ENCODE results near the gene CHRNB4.
A peak's percentile ranks its signal among the peaks of the same experiment; 100 is the strongest.

The CHRNB4 gene

GRCh38 chr15:78624651-78625590 lies 16.1 kb downstream of the CHRNB4 start:
- H3K36me3 ChIP-seq (ENCODE audit: control insufficient read depth in 1 of 2, insufficient read depth in 2 of 2, low read depth in 1 of 2, low read length in 2 of 2): no peaks in the 10 kb centered on the region
- no peak overlapping the region for H2BK5ac ChIP-seq (ENCODE audit: low read depth, low read length, poor library complexity, severe bottlenecking)
- H4K8ac ChIP-seq (ENCODE audit: low read length): no peak overlapping the region
- 82% methylated on average over 16 of the region's 17 CpGs for WGBS
- peaks cover 68 to 95% of the 10 kb centered on the region in 2 experiments for H3K27me3 ChIP-seq (ENCODE audit: control insufficient read depth in 1 of 2, insufficient read depth in 1 of 2, low read length in 2 of 2)
- no peak overlapping the region for H3K4me3 ChIP-seq (ENCODE audit: insufficient read depth in 1 of 2, low read depth in 1 of 2, low read length in 2 of 2)
- no peak overlapping the region for H2AK5ac ChIP-seq (ENCODE audit: low read length, severe bottlenecking)
- no peak overlapping the region for H3K23ac ChIP-seq (ENCODE audit: low read length in 2 of 2)
- no peak overlapping the region for H3K9ac ChIP-seq (ENCODE audit: low read length)
- no peak overlapping the region for H3K18ac ChIP-seq (ENCODE audit: low read depth in 1 of 2, low read length in 2 of 2)
- no peak overlapping the region for H2BK120ac ChIP-seq (ENCODE audit: low read depth, low read length)
- H3K4me2 ChIP-seq (ENCODE audit: low read length, poor library complexity, severe bottlenecking): no peak overlapping the region
- no peak for DNase-seq
- no peak overlapping the region for H2BK12ac ChIP-seq (ENCODE audit: low read length in 2 of 2)
- no peak overlapping the region for H2BK15ac ChIP-seq (ENCODE audit: low read depth, poor library complexity, severe bottlenecking)
- no peak overlapping the region for H3K27ac ChIP-seq (ENCODE audit: low read length, poor library complexity, severe bottlenecking)
- H4K91ac ChIP-seq (ENCODE audit: low read length): no peak overlapping the region
- no peak overlapping the region for H3K4ac ChIP-seq (ENCODE audit: low read depth in 1 of 2, low read length in 2 of 2)
- H3K14ac ChIP-seq (ENCODE audit: low read length in 2 of 2): no peak overlapping the region
- no peak overlapping the region for H2AFZ ChIP-seq (ENCODE audit: low read depth, low read length)
- no peaks in the 10 kb centered on the region for H3K79me1 ChIP-seq (replicated peaks; ENCODE audit: low read length, poor library complexity, severe bottlenecking)
- H3K9me3 ChIP-seq (ENCODE audit: control insufficient read depth, low read length): no peaks in the 10 kb centered on the region
- peaks cover 12% of the 10 kb centered on the region for H3K4me1 ChIP-seq (ENCODE audit: control insufficient read depth, insufficient read depth, low read depth, low read length)

DNA sequence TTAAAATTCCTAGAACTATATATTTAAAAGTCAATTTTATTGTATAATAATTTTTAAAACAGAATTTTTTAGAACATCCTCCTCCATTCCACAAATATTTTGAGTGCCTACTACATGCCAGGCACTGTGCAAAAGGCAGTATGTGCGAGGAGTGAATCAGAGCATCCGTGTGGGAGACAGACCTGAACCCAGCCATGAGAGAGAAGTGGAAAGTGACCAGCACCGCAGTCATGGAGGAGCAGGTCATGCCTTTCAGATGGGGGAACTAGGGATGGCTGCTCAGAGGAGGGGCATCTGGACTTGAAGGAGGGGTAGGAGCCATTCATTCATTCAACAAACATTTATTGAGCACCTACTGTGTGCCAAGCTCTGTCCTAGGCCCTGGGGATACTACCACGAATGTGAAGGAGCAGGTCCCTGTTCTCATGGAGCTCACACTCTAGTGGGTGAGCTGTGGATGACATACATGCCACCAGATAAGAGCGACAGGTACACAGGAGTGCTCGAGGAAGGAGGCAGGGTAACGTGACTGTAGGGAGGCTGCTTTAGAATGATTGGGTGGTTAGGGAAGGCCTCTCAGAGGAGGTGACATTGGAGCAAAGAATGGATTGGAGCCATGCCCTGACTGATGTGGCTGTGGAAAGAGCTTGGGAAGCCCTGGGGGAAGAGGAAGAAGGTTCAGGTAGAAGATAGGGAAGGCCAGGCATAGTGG lies 17.1 kb downstream of the CHRNB4 start:
- Histone ChIP-seq H2AK5ac (ENCODE audit: low read length, severe bottlenecking) (no peak overlapping the region), H3K4ac (ENCODE audit: low read depth in 1 of 2, low read length in 2 of 2) (no peak overlapping the region), H2AFZ (ENCODE audit: low read depth, low read length) (no peak overlapping the region), H3K4me2 (ENCODE audit: low read length, poor library complexity, severe bottlenecking) (no peak overlapping the region), H2BK15ac (ENCODE audit: low read depth, poor library complexity, severe bottlenecking) (no peak overlapping the region), H3K36me3 (ENCODE audit: control insufficient read depth in 1 of 2, insufficient read depth in 2 of 2, low read depth in 1 of 2, low read length in 2 of 2) (no peaks in the 10 kb centered on the region), H3K14ac (ENCODE audit: low read length in 2 of 2) (no peak overlapping the region), H3K9ac (ENCODE audit: low read length) (no peak overlapping the region), H2BK12ac (ENCODE audit: low read length in 2 of 2) (no peak overlapping the region), H3K23ac (ENCODE audit: low read length in 2 of 2) (no peak overlapping the region), H3K4me3 (ENCODE audit: insufficient read depth in 1 of 2, low read depth in 1 of 2, low read length in 2 of 2) (no peak overlapping the region), H2BK120ac (ENCODE audit: low read depth, low read length) (no peak overlapping the region), H3K27ac (ENCODE audit: low read length, poor library complexity, severe bottlenecking) (no peak overlapping the region), H2BK5ac (ENCODE audit: low read depth, low read length, poor library complexity, severe bottlenecking) (no peak overlapping the region), H3K9me3 (ENCODE audit: control insufficient read depth, low read length) (no peaks in the 10 kb centered on the region), H3K27me3 (ENCODE audit: control insufficient read depth in 1 of 2, insufficient read depth in 1 of 2, low read length in 2 of 2) (peaks cover 74 to 97% of the 10 kb centered on the region in 2 experiments), H3K18ac (ENCODE audit: low read depth in 1 of 2, low read length in 2 of 2) (no peak overlapping the region), H3K79me1 (replicated peaks; ENCODE audit: low read length, poor library complexity, severe bottlenecking) (no peaks in the 10 kb centered on the region), H4K91ac (ENCODE audit: low read length) (no peak overlapping the region), H3K4me1 (ENCODE audit: control insufficient read depth, insufficient read depth, low read depth, low read length) (peaks cover 14% of the 10 kb centered on the region), H4K8ac (ENCODE audit: low read length) (no peak overlapping the region)
- 86% methylated on average over 6 of the region's 7 CpGs for WGBS
- no peak for DNase-seq

DNA sequence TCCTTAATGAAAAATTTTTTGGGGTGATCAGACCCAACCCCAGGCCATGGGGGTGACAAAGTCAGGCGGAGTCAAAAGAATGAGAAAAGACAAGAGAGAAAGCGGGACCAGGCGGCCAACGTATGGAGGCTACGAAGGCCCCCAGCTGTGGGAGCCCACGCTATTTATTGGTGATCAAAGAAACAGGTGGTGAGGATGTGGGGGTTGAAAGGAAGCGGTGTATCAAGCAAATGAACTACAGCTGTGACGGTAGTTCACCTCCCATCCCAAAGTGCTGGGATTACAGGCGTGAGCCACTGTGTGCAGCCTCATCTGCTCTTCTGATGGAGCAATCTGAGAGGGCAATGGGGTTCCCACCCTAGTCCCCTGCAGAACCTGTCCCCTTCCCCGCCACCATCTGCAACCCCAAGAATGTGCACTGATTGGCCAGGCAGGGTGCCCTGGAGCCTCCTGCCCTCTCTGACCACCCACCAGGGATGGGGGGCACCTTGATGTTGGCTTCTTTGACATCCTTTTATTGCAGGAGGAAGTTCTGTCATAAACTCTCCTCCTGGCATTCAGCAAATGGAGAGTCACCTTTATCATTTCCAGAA lies 19.1 kb downstream of the CHRNB4 start:
- H3K9ac ChIP-seq (ENCODE audit: low read length): no peak overlapping the region
- no peaks in the 10 kb centered on the region for H3K36me3 ChIP-seq (ENCODE audit: control insufficient read depth in 1 of 2, insufficient read depth in 2 of 2, low read depth in 1 of 2, low read length in 2 of 2)
- H4K8ac ChIP-seq (ENCODE audit: low read length): no peak overlapping the region
- no peaks in the 10 kb centered on the region for H3K9me3 ChIP-seq (ENCODE audit: control insufficient read depth, low read length)
- peaks cover 63 to 82% of the 10 kb centered on the region in 2 experiments for H3K27me3 ChIP-seq (ENCODE audit: control insufficient read depth in 1 of 2, insufficient read depth in 1 of 2, low read length in 2 of 2)
- H3K4ac ChIP-seq (ENCODE audit: low read depth in 1 of 2, low read length in 2 of 2): no peak overlapping the region
- DNase-seq: no peak
- H3K79me1 ChIP-seq (replicated peaks; ENCODE audit: low read length, poor library complexity, severe bottlenecking): no peaks in the 10 kb centered on the region
- H2BK120ac ChIP-seq (ENCODE audit: low read depth, low read length): no peak overlapping the region
- H3K27ac ChIP-seq (ENCODE audit: low read length, poor library complexity, severe bottlenecking): no peak overlapping the region
- H3K23ac ChIP-seq (ENCODE audit: low read length in 2 of 2): no peak overlapping the region
- H4K91ac ChIP-seq (ENCODE audit: low read length): no peak overlapping the region
- peak overlapping the region; percentile 11 for H2AFZ ChIP-seq (ENCODE audit: low read depth, low read length)
- H2BK15ac ChIP-seq (ENCODE audit: low read depth, poor library complexity, severe bottlenecking): no peak overlapping the region
- H3K14ac ChIP-seq (ENCODE audit: low read length in 2 of 2): no peak overlapping the region
- WGBS: 80% methylated on average over 10 of the region's 10 CpGs
- no peak overlapping the region for H2BK12ac ChIP-seq (ENCODE audit: low read length in 2 of 2)
- H2AK5ac ChIP-seq (ENCODE audit: low read length, severe bottlenecking): no peak overlapping the region
- no peak overlapping the region for H3K4me2 ChIP-seq (ENCODE audit: low read length, poor library complexity, severe bottlenecking)
- no peak overlapping the region for H2BK5ac ChIP-seq (ENCODE audit: low read depth, low read length, poor library complexity, severe bottlenecking)
- H3K18ac ChIP-seq (ENCODE audit: low read depth in 1 of 2, low read length in 2 of 2): no peak overlapping the region
- H3K4me3 ChIP-seq (ENCODE audit: insufficient read depth in 1 of 2, low read depth in 1 of 2, low read length in 2 of 2): no peak overlapping the region
- peaks cover 14% of the 10 kb centered on the region for H3K4me1 ChIP-seq (ENCODE audit: control insufficient read depth, insufficient read depth, low read depth, low read length)

Data from mesenchymal stem cell (in vitro differentiated cells and primary cell).